ENCODE data around the gene EXD1. TPM values are rescaled to one million over a fixed set of nuclear protein-coding genes. Genes with fewer than 3 reads are reported as not detected.
"Not testable (repeated sequence)": the region's sequence is repeated elsewhere in the genome, so short reads cannot be mapped to it uniquely, and the experiment has no call there.

EXD1 gene
- total RNA-seq, 3 donors from 2014 or later: not detected

DNA sequence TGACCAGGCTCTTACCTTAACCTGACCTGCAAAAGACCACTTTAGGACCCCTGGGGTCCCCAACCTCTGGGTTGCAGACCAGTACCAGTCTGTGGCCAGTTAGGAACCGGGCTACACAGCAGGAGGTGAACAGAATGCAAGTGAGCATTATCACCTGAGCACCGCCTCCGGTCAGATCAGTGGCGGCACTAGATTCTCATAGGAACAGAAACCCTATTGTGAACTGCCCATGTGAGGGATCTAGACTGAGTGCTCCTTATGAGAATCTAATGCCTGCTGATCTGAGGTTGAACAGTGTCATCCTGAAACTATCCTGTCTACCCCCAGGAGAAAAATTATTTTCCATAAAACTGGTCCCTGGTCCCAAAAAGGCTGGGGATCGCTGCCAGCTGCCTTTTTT, 20.9 kb upstream of the EXD1 start:
- no peaks in the 10 kb centered on the region for H3K9me3 Mint-ChIP-seq

DNA sequence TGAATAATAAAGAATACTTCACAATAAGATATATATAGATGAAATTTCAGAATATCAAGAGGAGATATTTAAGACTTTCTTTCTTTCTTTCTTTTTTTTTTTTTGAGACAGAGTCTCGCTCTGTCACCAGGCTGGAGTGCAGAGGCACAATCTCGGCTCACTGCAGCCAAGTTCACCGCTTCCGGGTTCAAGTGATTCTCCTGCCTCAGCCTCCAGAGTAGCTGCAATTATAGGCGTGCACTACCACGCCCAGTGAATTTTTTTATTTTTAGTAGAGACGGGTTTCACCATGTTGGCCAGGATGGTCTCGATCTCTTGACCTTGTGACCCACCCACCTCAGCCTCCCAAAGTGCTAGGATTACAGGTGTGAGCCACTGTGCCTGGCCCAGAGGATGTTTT, 20.2 kb upstream of the EXD1 start:
- DNase-seq; H3K27me3 Mint-ChIP-seq (ENCODE audit: low read depth); H3K4me3 Mint-ChIP-seq; H3K36me3 Mint-ChIP-seq (ENCODE audit: insufficient read depth); H3K4me1 Mint-ChIP-seq (ENCODE audit: low read depth); ATAC-seq; H3K9me3 Mint-ChIP-seq: not testable (repeated sequence)

More for the DNA sequence above, 20.9 kb upstream of the EXD1 start:
- ATAC-seq (no peak), DNase-seq (no peak)
- Mint-ChIP-seq H3K36me3 (ENCODE audit: insufficient read depth) (peaks cover 7% of the 10 kb centered on the region), H3K4me1 (ENCODE audit: low read depth) (no peaks in the 10 kb centered on the region), H3K27me3 (ENCODE audit: low read depth) (no peaks in the 10 kb centered on the region), H3K4me3 (no peak overlapping the region)

- H3K4me3 Mint-ChIP-seq: no peak overlapping the region
- no peak for DNase-seq
- peaks cover 12% of the 10 kb centered on the region for H3K36me3 Mint-ChIP-seq (ENCODE audit: insufficient read depth)
- no peaks in the 10 kb centered on the region for H3K27me3 Mint-ChIP-seq (ENCODE audit: low read depth)
- no peak for ATAC-seq
- H3K9me3 Mint-ChIP-seq: no peaks in the 10 kb centered on the region
- peaks cover 2% of the 10 kb centered on the region for H3K4me1 Mint-ChIP-seq (ENCODE audit: low read depth)
These were observed 10.8 kb upstream of the EXD1 start for GRCh38 chr15:41241221-41241964.

GRCh38 chr15:41238100-41238499, 7.5 kb upstream of the EXD1 start:
- DNase-seq (no peak), ATAC-seq (no peak)
- Mint-ChIP-seq H3K27me3 (ENCODE audit: low read depth) (no peaks in the 10 kb centered on the region), H3K36me3 (ENCODE audit: insufficient read depth) (peaks cover 3% of the 10 kb centered on the region), H3K9me3 (no peaks in the 10 kb centered on the region), H3K4me1 (ENCODE audit: low read depth) (peaks cover 11% of the 10 kb centered on the region), H3K4me3 (no peak overlapping the region)

GRCh38 chr15:41235929-41236328, 5.4 kb upstream of the EXD1 start:
- ATAC-seq: no peak
- no peak for DNase-seq
- Mint-ChIP-seq H3K36me3 (ENCODE audit: insufficient read depth) (peaks cover 3% of the 10 kb centered on the region), H3K4me1 (ENCODE audit: low read depth) (peaks cover 24% of the 10 kb centered on the region), H3K9me3 (no peaks in the 10 kb centered on the region), H3K27me3 (ENCODE audit: low read depth) (no peaks in the 10 kb centered on the region), H3K4me3 (no peak overlapping the region)

DNA sequence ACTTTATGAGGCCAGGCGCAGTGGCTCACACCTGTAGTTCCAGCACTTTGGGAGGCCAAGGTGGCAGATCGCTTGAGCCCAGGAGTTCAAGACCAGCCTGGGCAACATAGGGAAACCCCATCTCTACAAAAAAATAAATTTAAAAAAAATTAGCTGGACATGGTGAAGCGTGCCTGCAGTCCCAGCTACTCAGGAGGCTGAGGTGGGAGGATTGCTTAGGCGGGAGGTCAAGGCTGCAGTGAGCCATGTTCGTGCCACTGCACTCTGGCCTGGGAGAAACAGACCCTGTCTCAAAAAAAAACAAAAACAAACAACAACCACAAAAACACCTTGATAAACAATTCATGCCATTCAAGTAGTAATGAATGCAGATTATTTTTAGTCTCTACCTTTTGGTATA, 4.7 kb upstream of the EXD1 start:
- not testable (repeated sequence) for H3K27me3 Mint-ChIP-seq (ENCODE audit: low read depth); DNase-seq

GRCh38 chr15:41233367-41233771, 2.8 kb upstream of the EXD1 start:
- no peak for ATAC-seq
- DNase-seq: no peak
- H3K36me3 Mint-ChIP-seq (ENCODE audit: insufficient read depth): peaks cover 1% of the 10 kb centered on the region

More for the DNA sequence above, 4.7 kb upstream of the EXD1 start:
- not testable (repeated sequence) for H3K36me3 Mint-ChIP-seq (ENCODE audit: insufficient read depth); ATAC-seq; H3K4me3 Mint-ChIP-seq; H3K9me3 Mint-ChIP-seq
- H3K4me1 Mint-ChIP-seq (ENCODE audit: low read depth): peaks cover 30% of the 10 kb centered on the region

GRCh38 chr15:41231422-41232226, 1.1 kb upstream of the EXD1 start:
- Mint-ChIP-seq H3K27me3 (ENCODE audit: low read depth) (no peaks in the 10 kb centered on the region), H3K4me1 (ENCODE audit: low read depth) (peaks cover 29% of the 10 kb centered on the region), H3K36me3 (ENCODE audit: insufficient read depth) (no peaks in the 10 kb centered on the region), H3K9me3 (no peaks in the 10 kb centered on the region), H3K4me3 (peak overlapping the region; percentile 89)
- ATAC-seq (peak; percentile 58 to 62), DNase-seq (no peak)

More at GRCh38 chr15:41233367-41233771, 2.8 kb upstream of the EXD1 start:
- Mint-ChIP-seq H3K9me3 (no peaks in the 10 kb centered on the region), H3K27me3 (ENCODE audit: low read depth) (no peaks in the 10 kb centered on the region), H3K4me3 (no peak overlapping the region), H3K4me1 (ENCODE audit: low read depth) (peaks cover 31% of the 10 kb centered on the region)

GRCh38 chr15:41230345-41230649, 260 bp downstream of the EXD1 start:
- H3K36me3 Mint-ChIP-seq (ENCODE audit: insufficient read depth): no peaks in the 10 kb centered on the region
- H3K4me1 Mint-ChIP-seq (ENCODE audit: low read depth): peaks cover 29% of the 10 kb centered on the region
- peak overlapping the region; percentile 89 for H3K4me3 Mint-ChIP-seq
- no peak for DNase-seq
- H3K9me3 Mint-ChIP-seq: no peaks in the 10 kb centered on the region
- no peak for ATAC-seq
- H3K27me3 Mint-ChIP-seq (ENCODE audit: low read depth): no peaks in the 10 kb centered on the region

- peaks cover 22% of the 10 kb centered on the region for H3K27me3 Mint-ChIP-seq (ENCODE audit: low read depth)
- H3K4me1 Mint-ChIP-seq (ENCODE audit: low read depth): no peaks in the 10 kb centered on the region
- no peaks in the 10 kb centered on the region for H3K9me3 Mint-ChIP-seq
- ATAC-seq: no peak
- H3K36me3 Mint-ChIP-seq (ENCODE audit: insufficient read depth): no peaks in the 10 kb centered on the region
- DNase-seq: no peak
- H3K4me3 Mint-ChIP-seq: no peak overlapping the region
These were observed 11.2 kb downstream of the EXD1 start for GRCh38 chr15:41219381-41219780.

DNA sequence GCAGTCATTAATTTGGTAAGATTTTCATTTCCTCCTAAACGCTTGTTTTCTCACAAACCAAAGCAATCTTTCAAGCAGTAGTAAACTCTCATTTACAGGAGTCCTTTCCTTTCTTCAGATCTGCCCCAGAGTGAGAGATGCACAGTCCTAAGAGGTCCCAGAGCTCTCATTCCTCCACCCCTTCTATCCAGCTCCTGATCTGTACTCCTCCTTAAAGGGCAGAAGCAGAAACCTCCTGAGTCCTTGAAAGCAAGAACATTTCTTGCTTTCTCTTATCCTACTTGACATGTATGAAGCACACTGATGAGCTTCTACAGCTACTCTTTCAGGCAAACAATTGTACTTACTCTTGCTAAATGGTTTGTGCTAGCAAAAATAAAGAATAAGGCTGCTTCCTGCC, 11.7 kb downstream of the EXD1 start:
- ATAC-seq (no peak), DNase-seq (no peak)
- Mint-ChIP-seq H3K4me1 (ENCODE audit: low read depth) (no peaks in the 10 kb centered on the region), H3K4me3 (no peak overlapping the region), H3K9me3 (no peaks in the 10 kb centered on the region), H3K36me3 (ENCODE audit: insufficient read depth) (no peaks in the 10 kb centered on the region), H3K27me3 (ENCODE audit: low read depth) (peaks cover 22% of the 10 kb centered on the region)

DNA sequence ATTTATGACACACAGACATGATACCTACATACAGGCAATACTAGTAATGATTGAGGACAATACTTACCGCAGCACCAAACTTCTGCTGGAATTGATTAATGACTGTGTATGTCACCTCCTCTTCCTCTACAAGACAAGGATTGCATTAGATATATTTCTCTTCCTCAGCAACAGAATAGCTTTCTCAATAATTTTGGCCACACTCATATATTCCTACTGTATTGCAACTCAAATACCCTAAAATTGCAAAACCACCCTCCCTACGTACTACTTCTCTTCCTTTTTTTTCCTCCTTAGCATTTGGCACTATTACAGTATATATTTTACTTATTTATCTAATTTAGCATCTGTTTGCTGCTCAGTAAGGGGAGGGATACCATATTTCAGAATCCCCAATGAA, 14.8 kb downstream of the EXD1 start:
- no peak for DNase-seq
- Mint-ChIP-seq H3K9me3 (no peaks in the 10 kb centered on the region), H3K27me3 (ENCODE audit: low read depth) (peaks cover 20% of the 10 kb centered on the region), H3K4me3 (no peak overlapping the region), H3K4me1 (ENCODE audit: low read depth) (no peaks in the 10 kb centered on the region), H3K36me3 (ENCODE audit: insufficient read depth) (no peaks in the 10 kb centered on the region)
- ATAC-seq: no peak

GRCh38 chr15:41207687-41208448, 22.7 kb downstream of the EXD1 start:
- Mint-ChIP-seq H3K4me3 (no peak overlapping the region), H3K36me3 (ENCODE audit: insufficient read depth) (no peaks in the 10 kb centered on the region), H3K4me1 (ENCODE audit: low read depth) (no peaks in the 10 kb centered on the region), H3K9me3 (no peaks in the 10 kb centered on the region), H3K27me3 (ENCODE audit: low read depth) (peaks cover 9% of the 10 kb centered on the region)
- no peak for DNase-seq
- no peak for ATAC-seq

DNA sequence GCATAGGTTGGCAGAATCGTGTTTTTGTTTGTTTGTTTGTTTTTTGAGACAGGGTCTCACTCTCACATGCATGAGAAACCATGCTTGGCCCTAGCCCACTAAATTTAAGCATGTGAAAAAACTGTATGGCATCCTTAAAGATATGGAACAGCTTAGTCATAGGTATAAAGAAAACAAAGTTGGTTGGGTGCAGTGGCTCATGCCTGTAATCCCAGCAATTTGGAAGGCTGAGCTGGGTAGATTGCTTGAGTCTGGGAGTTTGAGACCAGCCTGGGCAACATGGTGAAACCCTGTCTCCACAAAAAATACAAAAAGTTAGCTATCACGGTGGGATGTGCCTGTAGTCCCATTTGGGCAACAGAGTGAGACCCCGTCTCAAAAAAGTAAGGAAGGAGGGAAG, 25.2 kb downstream of the EXD1 start:
- Mint-ChIP-seq H3K4me1 (ENCODE audit: low read depth) (no peaks in the 10 kb centered on the region), H3K4me3 (no peak overlapping the region), H3K36me3 (ENCODE audit: insufficient read depth) (no peaks in the 10 kb centered on the region), H3K9me3 (no peaks in the 10 kb centered on the region), H3K27me3 (ENCODE audit: low read depth) (peaks cover 7% of the 10 kb centered on the region)
- DNase-seq (no peak), ATAC-seq (no peak)

Measured in activated T-cell treated with anti-CD3 and anti-CD28 coated beads, Interleukin-2, amount 50 U/mL, for 4 hours (primary cell).